Tibial artery (tissue), 4 donors: ENCODE measurements around the gene FMNL1.

Experiments
- DNase-seq, 2 donors: peaks; one replicate each; pipeline ENCODE4 v3.0.0-alpha.2; 2019
- H3K27ac ChIP-seq, 2 donors: fragments of 200-600 bp; sonication (generic) in 1 of 2; 1 replicate in 1 of 2; 2 replicates in 1 of 2; pipeline ENCODE4 v1.5.1; 2018 to 2019; ENCODE audit warnings: mild to moderate bottlenecking in 1 of 2
- H3K27me3 ChIP-seq, 2 donors: fragments of 200-600 bp; sonication (generic) in 1 of 2; one replicate each; pipeline versions ENCODE4 v1.5.1 to v1.6.0; 2016 to 2019
- H3K36me3 ChIP-seq, 3 donors: fragments of 200-600 bp; sonication (generic) in 2 of 3; one replicate each; pipeline ENCODE4 v1.5.1; 2016 to 2019; ENCODE audit warnings: mild to moderate bottlenecking in 2 of 3
- H3K4me1 ChIP-seq, 4 donors: fragments of 200-600 bp; sonication (generic) in 2 of 4; 1 replicate in 3 of 4; 2 replicates in 1 of 4; pipeline ENCODE4 v1.5.1; 2016 to 2019
- H3K4me3 ChIP-seq, 2 donors: fragments of 200-600 bp; sonication (generic) in 1 of 2; 1 replicate in 1 of 2; 2 replicates in 1 of 2; pipeline ENCODE4 v1.5.1; 2018 to 2019; ENCODE audit warnings: mild to moderate bottlenecking in 2 of 2
- H3K9me3 ChIP-seq, 3 donors: fragments of 200-600 bp; sonication (generic) in 1 of 3; one replicate each; pipeline ENCODE4 v1.5.1; 2016 to 2019
- CTCF ChIP-seq, 2 experiments: fragments of 200-600 bp in 1 of 2; fragments of 450-650 bp in 1 of 2; IDR thresholded peaks; one replicate each; pipeline ENCODE4 v1.5.1; 2017 to 2019; ENCODE audit warnings: antibody characterized with exemption in 2 of 2, mild to moderate bottlenecking in 1 of 2, moderate library complexity in 1 of 2
- intact Hi-C: fragments of 100-400 bp; cut with DNase I; formaldehyde crosslinking; loops from one replicate; pipeline ENCODE4 v1.15.0; 2023; ENCODE audit warnings: low total_unique reads

FMNL1 gene

DNA sequence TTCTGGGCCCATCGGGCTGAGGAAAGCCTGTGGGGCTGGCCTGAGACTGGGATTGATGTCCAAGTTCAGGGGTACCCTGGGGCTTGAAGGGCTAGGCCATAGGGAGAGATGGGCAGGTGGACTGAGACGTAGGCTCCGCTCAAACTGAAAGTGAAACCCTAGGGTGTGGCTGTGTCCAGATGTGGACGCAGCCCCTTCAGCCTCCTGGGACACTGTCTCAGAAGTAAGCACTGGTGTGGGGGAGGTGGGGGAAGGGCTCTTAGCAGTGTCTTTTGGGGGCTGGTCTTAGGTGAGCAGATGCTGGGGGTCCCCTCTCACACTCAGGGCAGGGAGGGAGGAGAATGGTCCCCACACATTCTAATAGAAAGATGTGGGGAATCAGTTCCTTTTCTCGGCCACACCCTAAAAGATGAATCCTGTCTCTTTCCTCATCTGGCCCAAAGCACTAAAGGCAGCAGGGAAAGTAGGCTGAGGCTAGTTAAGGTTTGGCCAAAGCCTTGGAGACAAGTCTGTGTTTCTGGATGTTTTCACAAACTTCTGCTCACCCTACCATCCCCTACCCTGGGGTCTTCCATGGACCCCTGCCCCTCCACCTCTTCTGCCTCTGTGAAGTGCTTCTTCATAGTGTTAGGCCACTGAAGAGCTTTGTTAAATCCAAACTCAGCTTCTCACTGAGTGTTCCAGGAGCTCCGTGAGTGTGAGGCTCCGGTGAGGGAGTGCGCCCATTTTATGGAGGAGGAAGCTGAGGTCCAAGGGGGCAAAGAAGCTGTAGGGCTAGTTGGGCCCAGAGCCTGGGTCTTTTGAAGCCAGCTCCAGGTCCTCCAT, 5.6 kb downstream of the FMNL1 start:
- Histone ChIP-seq H3K9me3 (no peaks in the 10 kb centered on the region), H3K4me1 (peaks cover 0 to 2% (median under 1%) of the 10 kb centered on the region in 4 donors), H3K4me3 (no peak overlapping the region), H3K27me3 (peaks cover 0 to 45% of the 10 kb centered on the region in 2 donors), H3K36me3 (no peaks in the 10 kb centered on the region), H3K27ac (peak overlapping the region in 1 of 2 donors; percentile 21)
- intact Hi-C loops: no loop called here
- TF ChIP-seq CTCF (IDR thresholded peaks at IDR 0.05): no peak
- no peak for DNase-seq

- Histone ChIP-seq H3K4me3 (no peak overlapping the region), H3K4me1 (no peaks in the 10 kb centered on the region), H3K27ac (peak overlapping the region in 1 of 2 donors; percentile 21), H3K36me3 (no peaks in the 10 kb centered on the region), H3K9me3 (no peaks in the 10 kb centered on the region), H3K27me3 (peaks cover 0 to 41% of the 10 kb centered on the region in 2 donors)
- intact Hi-C loops: no loop called here
- no peak for TF ChIP-seq CTCF (IDR thresholded peaks at IDR 0.05)
- DNase-seq: no peak
These were observed 6.5 kb downstream of the FMNL1 start for GRCh38 chr17:45227926-45228762.

DNA sequence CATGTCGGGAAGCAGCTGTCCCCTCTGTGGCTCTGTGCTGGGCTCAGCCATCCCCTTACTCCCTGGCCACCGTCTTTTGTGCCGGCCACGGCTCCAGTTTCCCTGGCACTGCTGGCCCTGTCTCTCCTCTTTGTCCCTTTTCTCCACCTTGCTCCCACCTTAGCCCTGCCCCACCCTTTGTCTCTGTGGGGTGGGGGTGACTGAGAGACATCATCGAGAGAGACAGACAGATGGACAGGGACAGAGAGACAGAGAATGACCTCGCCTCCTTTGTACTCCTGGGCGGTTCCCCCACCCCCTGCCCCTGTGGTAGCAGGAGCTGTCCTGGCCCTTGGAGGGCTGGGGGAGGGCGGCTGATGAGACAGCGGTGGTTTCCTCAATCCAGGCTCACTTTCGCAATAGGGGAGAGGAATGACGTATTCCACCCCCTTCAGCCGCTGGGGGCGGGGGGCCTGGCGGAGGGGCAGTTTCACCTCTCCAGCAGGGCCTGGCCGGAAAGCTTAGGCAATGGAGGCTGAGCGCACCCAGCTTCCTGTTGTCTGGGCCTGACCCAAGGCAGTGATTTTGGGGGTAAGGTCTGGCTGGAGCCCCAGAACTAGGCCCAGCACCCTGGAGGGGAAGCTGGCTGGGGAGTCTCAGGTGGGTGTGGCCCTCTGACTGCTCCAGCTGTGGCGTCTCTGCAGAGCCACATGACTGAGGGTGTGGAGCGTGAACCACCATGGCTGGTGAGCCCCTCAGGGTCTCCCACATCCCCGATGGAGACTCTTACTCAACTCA, 7.3 kb downstream of the FMNL1 start:
- H3K4me3 ChIP-seq: no peak overlapping the region

GRCh38 chr17:45229681-45230409, 8.2 kb downstream of the FMNL1 start:
- intact Hi-C loops: no loop called here
- no peak for DNase-seq

More for the DNA sequence above, 7.3 kb downstream of the FMNL1 start:
- Histone ChIP-seq H3K9me3 (no peaks in the 10 kb centered on the region), H3K27me3 (peaks cover 0 to 41% of the 10 kb centered on the region in 2 donors), H3K4me1 (no peaks in the 10 kb centered on the region), H3K36me3 (no peaks in the 10 kb centered on the region), H3K27ac (peak overlapping the region in 1 of 2 donors; percentile 21)
- TF ChIP-seq CTCF (IDR thresholded peaks at IDR 0.05): no peak
- DNase-seq: peak; percentile 84 to 87
- intact Hi-C loops: no loop called here

More at GRCh38 chr17:45229681-45230409, 8.2 kb downstream of the FMNL1 start:
- no peaks in the 10 kb centered on the region for H3K4me1 ChIP-seq
- no peak for TF ChIP-seq CTCF (IDR thresholded peaks at IDR 0.05)
- no peak overlapping the region for H3K4me3 ChIP-seq
- H3K27me3 ChIP-seq: peaks cover 0 to 39% of the 10 kb centered on the region in 2 donors
- no peaks in the 10 kb centered on the region for H3K9me3 ChIP-seq
- no peak overlapping the region for H3K27ac ChIP-seq
- H3K36me3 ChIP-seq: no peaks in the 10 kb centered on the region
